KMS-11 (cell line): ENCODE results near the gene RREB1.

ENCODE experiments used
- H2AFZ ChIP-seq: fragments of 200-600 bp; sonication (generic); 2 replicates; pipeline ENCODE4 v1.6.1; 2016; ENCODE audit warnings: antibody characterized with exemption, mixed run types, low read depth
- H3K27ac ChIP-seq: fragments of 200-600 bp; sonication (generic); 2 replicates; pipeline ENCODE4 v1.6.1; 2016; ENCODE audit warnings: mild to moderate bottlenecking, mixed run types
- H3K27me3 ChIP-seq: fragments of 200-600 bp; sonication (generic); 2 replicates; pipeline ENCODE4 v1.6.1; 2017; ENCODE audit warnings: mild to moderate bottlenecking, low read depth, mixed run types, moderate library complexity; ENCODE audit not compliant: insufficient read depth
- H3K36me3 ChIP-seq: fragments of 200-600 bp; sonication (generic); 2 replicates; pipeline ENCODE4 v1.6.1; 2017; ENCODE audit warnings: mild to moderate bottlenecking, mixed run types; ENCODE audit not compliant: insufficient read depth
- H3K4me1 ChIP-seq: fragments of 200-600 bp; sonication (generic); 2 replicates; pipeline ENCODE4 v1.6.1; 2016; ENCODE audit warnings: mild to moderate bottlenecking, low read depth, mixed run types; ENCODE audit not compliant: poor library complexity, severe bottlenecking
- H3K4me2 ChIP-seq: fragments of 200-600 bp; sonication (generic); 2 replicates; pipeline ENCODE4 v1.7.0; 2016; ENCODE audit warnings: mild to moderate bottlenecking, mixed run types
- H3K4me3 ChIP-seq: fragments of 200-600 bp; sonication (generic); IDR thresholded peaks from 2 replicates; pipeline ENCODE4 v1.6.1; 2017; ENCODE audit warnings: low read depth, low read length, mixed read lengths; ENCODE audit not compliant: insufficient read depth
- H3K79me2 ChIP-seq: fragments of 200-600 bp; sonication (generic); 2 replicates; pipeline ENCODE4 v1.6.1; 2016; ENCODE audit warnings: low read depth, mixed run types; ENCODE audit not compliant: insufficient read depth
- H3K9ac ChIP-seq: fragments of 200-600 bp; sonication (generic); 2 replicates; pipeline ENCODE4 v1.6.1; 2016; ENCODE audit warnings: mild to moderate bottlenecking, mixed run types
- H4K20me1 ChIP-seq: fragments of 200-600 bp; sonication (generic); 2 replicates; pipeline ENCODE4 v1.6.1; 2016; ENCODE audit warnings: mild to moderate bottlenecking, mixed run types; ENCODE audit not compliant: insufficient read depth
- CTCF ChIP-seq: fragments of 200-600 bp; sonication (generic); conservative IDR thresholded peaks from 2 replicates; pipeline ENCODE4 v1.6.1; 2017; ENCODE audit warnings: low read depth, mild to moderate bottlenecking, antibody characterized with exemption, low read length, moderate library complexity, mixed read lengths

The RREB1 gene

GRCh38 chr6:7230956-7231713, 123.4 kb downstream of the RREB1 start:
- H2AFZ ChIP-seq: no peak overlapping the region

GRCh38 chr6:7232351-7232750, 124.6 kb downstream of the RREB1 start:
- TF ChIP-seq CTCF: no peak
- no peaks in the 10 kb centered on the region for H3K36me3 ChIP-seq
- H3K4me3 ChIP-seq: no peak overlapping the region
- H3K4me1 ChIP-seq: peaks cover 27% of the 10 kb centered on the region
- H3K4me2 ChIP-seq: no peak overlapping the region
- H3K9ac ChIP-seq: no peak overlapping the region
- no peaks in the 10 kb centered on the region for H3K27me3 ChIP-seq
- H4K20me1 ChIP-seq: no peaks in the 10 kb centered on the region
- no peaks in the 10 kb centered on the region for H3K79me2 ChIP-seq
- no peak overlapping the region for H2AFZ ChIP-seq
- no peak overlapping the region for H3K27ac ChIP-seq

More at GRCh38 chr6:7230956-7231713, 123.4 kb downstream of the RREB1 start:
- no peak overlapping the region for H3K4me2 ChIP-seq
- peaks cover 19% of the 10 kb centered on the region for H3K4me1 ChIP-seq
- H4K20me1 ChIP-seq: no peaks in the 10 kb centered on the region
- no peak for TF ChIP-seq CTCF
- no peak overlapping the region for H3K4me3 ChIP-seq
- no peaks in the 10 kb centered on the region for H3K27me3 ChIP-seq
- H3K9ac ChIP-seq: no peak overlapping the region
- H3K79me2 ChIP-seq: no peaks in the 10 kb centered on the region
- H3K36me3 ChIP-seq: no peaks in the 10 kb centered on the region
- no peak overlapping the region for H3K27ac ChIP-seq

- H3K4me2 ChIP-seq: no peak overlapping the region
- no peaks in the 10 kb centered on the region for H3K27me3 ChIP-seq
- no peaks in the 10 kb centered on the region for H4K20me1 ChIP-seq
- H3K36me3 ChIP-seq: no peaks in the 10 kb centered on the region
- H3K27ac ChIP-seq: no peak overlapping the region
- H3K4me1 ChIP-seq: peaks cover 37% of the 10 kb centered on the region
- TF ChIP-seq CTCF: no peak
- H3K79me2 ChIP-seq: no peaks in the 10 kb centered on the region
- H3K9ac ChIP-seq: no peak overlapping the region
- H3K4me3 ChIP-seq: no peak overlapping the region
- H2AFZ ChIP-seq: no peak overlapping the region
Measured at GRCh38 chr6:7234547-7234946, 126.8 kb downstream of the RREB1 start.

- H3K27me3 ChIP-seq: no peaks in the 10 kb centered on the region
- H3K4me1 ChIP-seq: peaks cover 39% of the 10 kb centered on the region
- H2AFZ ChIP-seq: no peak overlapping the region
- H3K4me2 ChIP-seq: no peak overlapping the region
- H3K79me2 ChIP-seq: no peaks in the 10 kb centered on the region
- no peak overlapping the region for H3K27ac ChIP-seq
- no peak for TF ChIP-seq CTCF
- H4K20me1 ChIP-seq: no peaks in the 10 kb centered on the region
- H3K9ac ChIP-seq: no peak overlapping the region
- no peak overlapping the region for H3K4me3 ChIP-seq
- H3K36me3 ChIP-seq: no peaks in the 10 kb centered on the region
Measured at GRCh38 chr6:7235712-7236305, 128.0 kb downstream of the RREB1 start.
